Raji (cell line): ENCODE results near the gene PRSS33.

Source experiments
- POLR2A ChIP-seq: IDR thresholded peaks from 2 replicates; pipeline ENCODE4 v1.6.1; 2011; ENCODE audit warnings: low read depth, low read length, control low read depth; ENCODE audit not compliant: insufficient read depth

PRSS33 gene

DNA sequence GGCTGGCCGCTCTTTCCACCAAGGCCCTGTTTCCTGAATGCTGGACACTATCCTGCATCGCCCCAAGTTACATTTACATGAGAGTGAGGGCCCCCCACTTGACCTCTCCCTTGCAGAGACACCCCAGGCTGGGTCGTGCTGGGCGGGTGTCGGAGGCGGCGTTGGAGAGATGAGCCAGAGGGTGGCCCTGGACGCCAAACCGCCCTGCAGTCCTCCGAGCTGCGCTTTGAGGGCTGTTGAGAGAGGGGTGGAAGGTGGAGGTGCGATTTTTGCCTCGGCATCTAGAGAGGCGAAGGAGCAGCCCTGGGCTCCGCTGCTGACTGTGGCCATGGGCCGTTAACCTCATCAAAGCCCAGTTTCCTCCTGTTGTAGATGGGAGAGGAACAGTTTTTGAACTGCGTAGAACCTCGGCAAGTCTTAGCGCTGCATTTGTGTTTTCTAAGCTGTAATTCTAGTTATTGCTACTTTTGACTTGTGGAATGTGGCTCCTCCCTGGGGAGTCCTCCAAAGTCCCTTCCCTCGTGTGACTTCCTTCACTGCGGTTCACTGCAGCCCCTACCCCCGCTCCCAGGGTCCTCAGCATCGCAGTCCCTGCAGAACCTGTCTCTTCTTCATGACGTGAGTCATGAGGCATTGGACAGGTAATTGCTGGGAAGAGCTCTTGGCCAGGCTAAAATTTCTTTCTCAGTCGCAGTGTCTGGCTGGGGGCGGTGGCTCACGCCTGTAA lies 9.3 kb downstream of the PRSS33 start:
- TF ChIP-seq POLR2A: peak; percentile 42

DNA sequence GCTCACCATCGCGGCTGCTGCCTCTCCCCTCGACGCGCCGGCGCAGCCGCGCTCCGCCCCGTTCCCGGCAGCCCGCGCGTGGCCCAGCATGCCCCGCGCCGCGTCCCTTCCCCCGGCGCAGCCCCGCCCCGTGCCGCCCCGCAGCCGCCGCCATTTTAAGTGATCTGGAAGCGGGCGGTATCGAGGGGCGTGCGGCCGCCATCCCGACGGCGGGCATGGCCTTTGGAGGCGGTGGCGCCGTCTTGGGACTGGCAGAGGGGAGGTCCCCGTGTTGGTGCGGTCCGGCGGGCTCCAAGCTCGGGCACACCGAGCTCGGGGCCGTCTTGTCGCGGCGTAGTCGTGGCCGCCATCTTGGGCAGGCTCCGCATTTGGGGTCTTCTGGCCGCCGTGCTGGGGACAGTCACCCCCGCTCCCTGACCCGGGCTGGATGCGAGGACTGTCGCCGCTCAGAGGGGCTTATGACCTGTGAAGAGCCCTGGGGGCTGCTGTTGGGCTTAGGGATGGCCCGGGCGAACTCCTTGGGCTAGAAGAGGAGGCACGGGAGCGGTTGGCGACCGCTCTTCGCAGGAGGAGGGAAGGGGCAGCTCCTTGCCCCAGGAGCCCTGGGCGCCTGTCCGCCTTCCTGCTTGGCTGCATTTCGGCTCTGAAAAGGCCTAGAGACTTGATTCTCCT lies 10.0 kb downstream of the PRSS33 start, which contains the start of gene ELOB:
Gene ELOB (minus strand): TSS at position 50 of the 672 bp plus-strand sequence. CDS start 41 bp downstream, at position 9.
- peak; percentile 67 for TF ChIP-seq POLR2A

DNA sequence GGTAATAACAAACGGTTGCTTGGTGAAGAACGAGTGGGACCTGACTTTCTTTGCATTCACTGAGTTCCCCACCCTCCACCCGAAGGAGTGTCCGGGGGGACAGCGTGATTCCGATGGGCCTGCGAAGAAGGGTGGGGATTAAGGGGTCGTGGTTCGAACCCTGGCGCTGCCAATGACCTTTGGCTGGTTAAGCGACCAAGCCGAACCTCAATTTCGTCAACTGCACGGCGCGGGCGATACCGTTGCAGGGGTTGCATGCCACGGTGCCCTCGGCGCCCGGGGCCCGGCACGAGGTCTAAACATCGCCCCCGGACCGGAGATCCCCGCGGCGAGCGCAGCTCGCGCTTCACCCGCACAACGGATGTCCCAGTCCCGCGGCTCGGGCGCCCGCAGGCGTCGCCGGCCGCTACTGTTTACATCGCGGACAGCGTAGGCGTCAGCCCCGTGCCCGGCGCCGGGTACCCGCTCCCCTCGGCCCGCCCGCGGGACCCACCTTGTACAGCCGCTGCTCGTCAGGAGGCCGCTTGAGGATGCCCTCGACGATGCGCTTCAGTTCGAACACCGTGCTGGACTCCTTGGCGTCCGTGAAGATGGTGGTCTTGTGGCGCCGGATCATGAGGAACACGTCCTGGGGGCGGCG lies 10.7 kb downstream of the PRSS33 start:
- 0 out of 2 replicates have a peak, but pooled peaks have one; percentile 17 for TF ChIP-seq POLR2A

DNA sequence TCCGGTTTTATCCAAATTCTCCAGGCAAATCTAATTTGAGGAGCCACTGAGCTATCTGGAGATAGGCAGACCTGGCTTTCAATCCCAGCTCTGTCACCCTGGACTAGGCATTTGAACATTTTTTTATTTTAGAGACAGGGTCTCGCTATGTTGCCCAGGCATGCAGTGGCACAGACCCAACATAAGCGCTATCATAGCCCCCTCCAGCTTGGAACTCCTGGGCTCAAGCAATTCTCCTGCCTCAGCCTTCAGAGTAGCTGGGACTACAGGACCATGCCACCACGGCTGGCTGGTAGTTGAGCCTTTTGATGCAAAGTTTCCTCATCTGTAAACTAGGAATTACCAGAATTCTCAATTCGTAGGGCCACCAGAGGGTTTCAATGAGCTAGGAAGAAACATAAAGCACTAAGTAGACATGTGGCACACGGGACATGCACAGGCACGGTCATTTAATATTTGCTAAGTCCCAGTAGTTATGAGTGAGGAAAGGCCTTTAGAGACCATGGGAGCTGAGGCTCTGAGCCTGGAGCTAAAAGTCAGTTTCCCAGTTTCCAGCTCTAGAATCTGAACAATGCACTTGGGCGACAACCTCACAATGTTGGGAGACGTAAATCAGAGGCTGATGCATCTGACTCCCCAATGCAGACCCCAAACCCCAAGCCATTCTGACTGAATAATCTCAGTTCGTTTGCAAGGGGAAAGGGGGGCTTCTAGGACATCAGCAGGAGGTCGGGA lies 11.4 kb downstream of the PRSS33 start:
- TF ChIP-seq POLR2A: no peak

DNA sequence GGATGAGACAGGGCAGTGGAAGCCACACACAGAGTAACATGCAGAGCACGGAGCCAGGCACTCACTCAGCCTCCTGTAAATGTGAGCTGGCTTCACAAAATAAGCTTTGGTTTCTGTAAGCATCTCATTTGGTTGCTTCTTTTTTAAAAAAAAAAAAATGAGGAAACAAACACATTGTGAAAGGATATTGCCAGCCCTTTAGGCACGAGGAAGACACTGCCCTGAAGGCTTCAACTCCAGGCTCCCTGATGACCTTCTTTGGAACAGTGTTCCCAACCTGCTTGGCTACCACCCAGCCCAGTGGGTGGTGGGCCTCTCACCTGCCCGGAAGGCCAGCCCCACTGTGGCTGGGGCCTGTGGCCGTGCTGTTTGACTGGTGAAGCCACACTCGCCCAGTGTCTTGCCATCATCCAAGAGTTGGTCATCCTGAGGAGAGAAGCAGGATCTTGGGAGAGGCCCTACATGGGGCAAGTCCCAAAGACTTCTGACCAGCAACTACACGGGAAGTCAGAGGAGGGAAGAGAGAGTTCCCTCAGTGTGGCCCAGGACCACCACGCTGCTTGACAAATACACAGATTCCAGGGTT lies 12.1 kb downstream of the PRSS33 start:
- TF ChIP-seq POLR2A: no peak

DNA sequence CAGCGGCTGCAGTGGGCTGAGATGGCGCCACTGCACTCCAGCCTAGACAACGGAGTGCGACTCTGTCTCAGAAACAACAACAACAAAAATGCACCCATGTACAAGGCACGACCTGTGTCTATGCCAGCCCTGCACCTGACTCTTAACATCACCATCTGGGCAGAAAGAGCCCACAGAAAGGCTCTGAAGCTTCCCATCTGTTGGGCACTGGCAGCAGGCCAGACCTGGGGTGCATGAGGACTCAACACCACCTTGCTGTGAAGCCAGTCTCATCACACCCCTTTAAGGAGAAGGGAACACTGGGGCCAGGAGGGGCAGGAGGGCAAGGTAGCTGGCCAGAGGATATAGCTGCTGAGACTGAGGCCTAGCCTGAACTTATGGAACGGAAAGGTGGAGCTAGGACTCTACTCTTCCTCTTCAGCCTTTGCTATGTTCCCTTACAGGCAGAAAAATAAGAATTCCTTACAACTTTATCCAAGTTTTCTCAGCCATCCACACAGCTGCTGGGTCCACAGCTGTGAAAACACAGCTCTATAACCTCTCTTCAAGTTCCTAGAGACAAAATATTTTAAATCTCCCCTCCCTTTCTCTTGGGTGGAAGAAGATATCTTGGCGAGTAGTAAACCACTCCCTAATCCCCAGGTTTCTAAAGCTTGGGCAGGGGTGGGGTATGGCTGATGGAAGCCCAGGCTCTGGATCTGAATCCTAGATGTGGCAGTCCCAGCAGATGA lies 13.0 kb downstream of the PRSS33 start:
- no peak for TF ChIP-seq POLR2A

DNA sequence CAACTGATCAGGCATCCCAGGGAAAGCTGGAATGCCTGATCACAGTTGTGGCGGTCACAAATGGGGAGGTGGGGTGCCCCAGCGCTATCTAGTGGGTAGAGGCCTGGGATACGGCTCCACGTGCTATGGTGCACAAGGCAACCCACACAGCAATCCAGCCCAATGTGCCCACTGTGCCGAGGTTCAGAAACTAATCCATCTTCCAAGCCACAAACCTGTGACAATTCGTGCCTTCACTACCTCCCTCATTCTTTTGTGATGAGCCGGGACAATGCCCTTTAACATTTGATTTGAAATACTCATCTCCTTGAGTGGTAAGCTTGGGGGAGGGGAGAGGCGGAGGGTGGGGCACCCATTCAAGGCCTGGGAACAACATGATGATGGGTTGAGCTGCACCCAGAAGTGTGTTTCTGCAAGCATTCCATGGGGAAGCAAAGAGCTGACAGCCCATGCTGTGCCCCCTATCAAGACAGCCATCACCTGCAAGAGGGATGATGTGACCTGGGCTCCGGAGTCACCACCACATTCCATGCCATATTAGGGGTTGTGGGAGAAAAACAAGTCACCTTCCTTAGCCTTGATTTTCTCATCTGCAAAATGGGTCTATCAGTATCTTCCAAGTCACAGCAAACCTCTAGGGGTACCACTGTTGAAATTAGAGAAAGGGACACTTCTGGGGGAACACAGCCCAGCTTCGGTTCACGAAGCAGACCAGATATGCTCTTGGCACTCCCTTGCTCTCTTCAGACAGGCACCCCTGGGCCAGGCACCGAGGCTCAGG lies 14.0 kb downstream of the PRSS33 start:
- no peak for TF ChIP-seq POLR2A

DNA sequence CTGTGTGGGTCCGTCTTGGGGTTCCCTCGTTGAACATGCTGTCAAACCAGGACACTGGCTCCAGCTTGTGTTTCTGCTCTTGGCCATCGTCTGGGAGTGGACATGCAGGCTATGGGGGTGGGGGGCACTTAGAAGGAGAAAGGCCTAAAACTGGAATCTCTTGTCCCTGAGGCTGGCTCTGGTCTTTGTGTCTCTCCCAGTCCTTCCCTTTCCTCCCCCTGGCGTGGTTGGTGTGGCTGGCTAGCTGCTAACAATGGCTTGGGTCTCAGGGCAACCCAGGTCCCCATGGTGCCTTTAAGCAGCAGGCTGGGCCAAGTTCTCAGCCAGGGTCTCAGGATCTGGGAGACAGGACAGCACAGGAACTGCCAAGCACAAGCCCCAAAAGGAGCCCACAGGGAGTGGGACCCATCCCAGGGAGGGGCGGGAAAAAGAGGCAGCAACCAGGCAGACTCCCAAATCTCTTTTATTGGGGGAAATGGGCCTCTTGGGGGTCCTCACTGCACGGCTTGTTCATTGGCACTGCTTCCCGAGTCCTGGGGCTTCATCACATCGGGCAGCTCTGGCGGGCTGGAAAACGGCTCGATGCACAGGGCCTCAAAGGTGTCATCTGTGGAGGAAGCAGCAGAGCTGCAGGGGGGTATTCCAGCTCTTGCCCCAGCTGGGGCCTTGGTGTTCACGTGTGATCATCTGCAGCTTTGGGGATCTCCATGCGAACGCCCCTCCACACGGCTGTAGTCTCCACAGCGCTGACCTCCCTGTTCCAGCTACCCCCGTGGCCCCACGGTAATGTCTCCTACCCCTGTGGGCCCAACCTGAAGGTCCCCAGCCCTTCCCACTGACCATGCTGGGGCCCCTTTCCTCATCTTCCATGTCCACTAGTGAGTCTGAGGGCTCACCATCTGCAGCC lies 15.6 kb downstream of the PRSS33 start:
- TF ChIP-seq POLR2A: no peak

DNA sequence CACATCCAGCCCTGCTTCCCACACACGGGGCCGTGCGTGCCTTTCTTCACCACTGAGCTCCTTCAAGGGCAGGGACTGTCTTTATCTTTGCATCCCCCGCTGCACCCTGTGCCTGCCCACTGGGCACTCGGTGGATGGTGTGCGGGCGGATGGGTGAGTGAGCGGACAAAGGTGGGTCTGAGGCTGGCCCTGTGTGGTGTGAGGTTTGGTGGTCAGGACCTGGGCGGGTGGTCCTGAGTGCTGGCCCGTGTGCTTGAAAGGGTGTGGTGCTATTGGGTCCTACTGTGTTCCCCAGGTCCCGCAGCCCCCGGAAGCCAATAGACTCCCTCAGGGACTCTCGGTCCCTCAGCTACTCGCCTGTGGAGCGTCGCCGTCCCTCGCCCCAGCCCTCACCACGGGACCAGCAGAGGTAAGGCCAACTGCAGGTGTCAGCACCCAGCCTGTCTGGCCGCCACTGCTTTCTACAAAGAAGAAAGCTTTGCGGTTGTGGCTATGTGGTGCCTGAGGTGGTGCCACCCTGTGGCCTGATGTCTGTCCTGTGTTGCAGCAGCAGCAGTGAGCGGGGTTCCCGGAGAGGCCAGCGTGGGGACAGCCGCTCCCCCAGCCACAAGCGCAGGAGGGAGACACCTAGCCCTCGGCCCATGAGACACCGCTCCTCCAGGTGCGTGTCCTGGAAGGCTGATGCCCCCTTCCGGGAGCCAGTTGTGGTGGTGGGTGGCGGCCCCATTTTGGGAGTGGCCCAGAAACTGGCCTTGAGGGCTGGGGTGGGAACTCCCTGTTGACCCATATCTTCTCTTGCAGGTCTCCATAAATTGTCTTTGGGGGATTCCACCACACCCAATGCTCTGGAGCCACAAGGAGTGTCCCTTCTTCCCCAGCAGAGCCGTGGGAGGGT lies 17.1 kb downstream of the PRSS33 start:
- TF ChIP-seq POLR2A: no peak

DNA sequence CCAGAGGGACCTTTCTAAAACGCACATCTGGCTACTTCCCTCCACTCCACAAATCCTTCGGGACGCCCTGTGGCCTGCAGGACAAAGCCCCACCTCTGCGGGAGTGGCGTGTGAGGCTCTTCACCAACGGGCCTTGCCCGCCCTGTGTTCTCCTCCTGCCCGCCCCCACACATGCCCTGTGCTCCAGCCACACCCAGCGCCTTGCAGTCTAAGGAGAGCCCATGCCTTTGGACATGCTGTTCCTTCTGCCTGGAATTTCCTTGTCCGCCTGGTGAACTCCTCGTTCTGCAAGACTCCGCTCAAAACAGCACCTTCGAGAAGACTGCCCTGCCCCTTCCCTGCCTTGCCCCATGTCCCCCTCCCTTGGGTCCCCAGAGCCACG lies 17.7 kb downstream of the PRSS33 start:
- TF ChIP-seq POLR2A: no peak

DNA sequence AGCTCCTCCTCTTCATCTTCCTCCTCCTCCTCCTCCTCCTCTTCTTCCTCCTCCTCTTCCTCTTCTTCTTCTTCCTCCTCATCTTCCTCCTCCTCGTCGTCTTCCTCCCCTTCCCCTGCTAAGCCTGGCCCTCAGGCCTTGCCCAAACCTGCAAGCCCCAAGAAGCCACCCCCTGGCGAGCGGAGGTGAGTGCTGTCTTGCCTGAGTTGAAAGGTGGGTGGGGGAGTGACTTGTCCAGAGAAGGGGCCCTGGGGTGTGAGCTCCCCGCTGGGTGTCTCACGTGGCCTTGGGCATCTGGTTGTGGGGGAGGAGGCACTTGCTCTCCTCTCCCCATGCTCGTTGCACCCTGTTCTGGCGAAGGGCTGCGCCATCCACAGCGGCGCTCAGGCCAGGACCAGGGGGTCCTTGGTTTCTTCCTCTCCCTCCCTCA lies 18.2 kb downstream of the PRSS33 start:
- no peak for TF ChIP-seq POLR2A

DNA sequence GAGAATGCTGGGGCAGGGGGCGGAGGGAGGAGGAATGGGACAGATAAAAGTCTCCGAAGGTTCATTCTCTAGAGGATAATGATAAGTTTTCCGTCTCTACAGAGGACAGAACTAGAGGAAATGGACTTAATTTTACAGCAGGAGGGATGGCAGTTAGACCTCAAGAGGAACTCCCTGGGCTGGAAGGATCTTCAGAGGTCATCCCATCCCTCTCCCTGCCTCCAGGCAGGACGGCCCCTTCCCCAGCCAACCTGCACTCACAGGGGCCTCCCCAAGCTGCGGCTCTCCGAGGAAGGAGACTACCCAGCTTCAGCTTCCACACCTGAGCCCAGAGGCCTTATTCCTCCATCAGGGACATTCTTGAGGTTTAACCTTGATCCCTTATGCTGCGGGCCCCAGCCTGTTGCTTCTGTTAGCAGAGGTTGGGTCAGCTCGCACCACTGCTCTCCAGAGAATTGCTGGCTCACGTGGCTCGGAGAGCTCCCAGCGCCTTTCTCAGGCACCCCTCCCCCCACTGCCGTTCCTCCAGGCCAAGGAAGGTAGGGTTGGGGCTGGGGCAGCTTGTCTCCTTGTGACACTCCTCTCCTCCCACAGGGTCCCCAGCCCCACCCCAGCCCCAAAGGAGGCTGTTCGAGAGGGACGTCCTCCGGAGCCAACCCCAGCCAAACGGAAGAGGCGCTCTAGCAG lies 18.8 kb downstream of the PRSS33 start:
- no peak for TF ChIP-seq POLR2A
